Esophagus muscularis mucosa (tissue), 3 donors: ENCODE measurements around the gene PLD3.

Experiments
- POLR2A ChIP-seq: fragments of 450-650 bp; IDR thresholded peaks from one replicate; pipeline ENCODE4 v1.6.1; 2017; ENCODE audit warnings: antibody characterized with exemption, moderate library complexity, mild to moderate bottlenecking, low read depth
- POLR2AphosphoS5 ChIP-seq, 2 donors: sonication (generic); formaldehyde crosslinking; IDR thresholded peaks; one replicate each; pipeline ENCODE4 v1.6.1; 2017; ENCODE audit warnings: antibody characterized with exemption in 2 of 2
- TF ChIP-seq, protein P1 (sequence below), 3 experiments: fragments of 200-600 bp in 2 of 3; fragments of 450-650 bp in 1 of 3; sonication (generic) in 2 of 3; IDR thresholded peaks; one replicate each; pipeline ENCODE4 v1.5.1; 2017 to 2019; ENCODE audit warnings: antibody characterized with exemption in 3 of 3, mild to moderate bottlenecking in 2 of 3, moderate library complexity in 1 of 3

GRCh38 chr19:40332669-40333068 lies 15.8 kb upstream of the PLD3 start:
- TF ChIP-seq, protein P1, sequence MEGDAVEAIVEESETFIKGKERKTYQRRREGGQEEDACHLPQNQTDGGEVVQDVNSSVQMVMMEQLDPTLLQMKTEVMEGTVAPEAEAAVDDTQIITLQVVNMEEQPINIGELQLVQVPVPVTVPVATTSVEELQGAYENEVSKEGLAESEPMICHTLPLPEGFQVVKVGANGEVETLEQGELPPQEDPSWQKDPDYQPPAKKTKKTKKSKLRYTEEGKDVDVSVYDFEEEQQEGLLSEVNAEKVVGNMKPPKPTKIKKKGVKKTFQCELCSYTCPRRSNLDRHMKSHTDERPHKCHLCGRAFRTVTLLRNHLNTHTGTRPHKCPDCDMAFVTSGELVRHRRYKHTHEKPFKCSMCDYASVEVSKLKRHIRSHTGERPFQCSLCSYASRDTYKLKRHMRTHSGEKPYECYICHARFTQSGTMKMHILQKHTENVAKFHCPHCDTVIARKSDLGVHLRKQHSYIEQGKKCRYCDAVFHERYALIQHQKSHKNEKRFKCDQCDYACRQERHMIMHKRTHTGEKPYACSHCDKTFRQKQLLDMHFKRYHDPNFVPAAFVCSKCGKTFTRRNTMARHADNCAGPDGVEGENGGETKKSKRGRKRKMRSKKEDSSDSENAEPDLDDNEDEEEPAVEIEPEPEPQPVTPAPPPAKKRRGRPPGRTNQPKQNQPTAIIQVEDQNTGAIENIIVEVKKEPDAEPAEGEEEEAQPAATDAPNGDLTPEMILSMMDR (IDR thresholded peaks at IDR 0.05), result no peak
- TF ChIP-seq POLR2AphosphoS5 (IDR thresholded peaks at IDR 0.05) (no peak), POLR2A (no peak)
